ENCODE measurements around the gene KLRC3.

GRCh38 chr12:10393291-10393690, 27.1 kb downstream of the KLRC3 start:
- no peak for TF ChIP-seq POLR2A (IDR thresholded peaks at IDR 0.05)
- TF ChIP-seq CTCF (IDR thresholded peaks at IDR 0.05), result no peak
